NCI-H2081 treated with DMSO at 0.1 percent for 48 hours (cell line): ENCODE measurements around the gene SAMD10.
"Not testable (repeated sequence)": the region's sequence is repeated elsewhere in the genome, so short reads cannot be mapped to it uniquely, and the experiment has no call there.

Source experiments
- DNase-seq: peaks from one replicate; lab custom pipeline; 2025; lab: John Stamatoyannopoulos, UW

The SAMD10 gene

GRCh38 chr20:63941282-63942081 is 38.0 kb downstream of the SAMD10 start:
- DNase-seq, result no peak

DNA sequence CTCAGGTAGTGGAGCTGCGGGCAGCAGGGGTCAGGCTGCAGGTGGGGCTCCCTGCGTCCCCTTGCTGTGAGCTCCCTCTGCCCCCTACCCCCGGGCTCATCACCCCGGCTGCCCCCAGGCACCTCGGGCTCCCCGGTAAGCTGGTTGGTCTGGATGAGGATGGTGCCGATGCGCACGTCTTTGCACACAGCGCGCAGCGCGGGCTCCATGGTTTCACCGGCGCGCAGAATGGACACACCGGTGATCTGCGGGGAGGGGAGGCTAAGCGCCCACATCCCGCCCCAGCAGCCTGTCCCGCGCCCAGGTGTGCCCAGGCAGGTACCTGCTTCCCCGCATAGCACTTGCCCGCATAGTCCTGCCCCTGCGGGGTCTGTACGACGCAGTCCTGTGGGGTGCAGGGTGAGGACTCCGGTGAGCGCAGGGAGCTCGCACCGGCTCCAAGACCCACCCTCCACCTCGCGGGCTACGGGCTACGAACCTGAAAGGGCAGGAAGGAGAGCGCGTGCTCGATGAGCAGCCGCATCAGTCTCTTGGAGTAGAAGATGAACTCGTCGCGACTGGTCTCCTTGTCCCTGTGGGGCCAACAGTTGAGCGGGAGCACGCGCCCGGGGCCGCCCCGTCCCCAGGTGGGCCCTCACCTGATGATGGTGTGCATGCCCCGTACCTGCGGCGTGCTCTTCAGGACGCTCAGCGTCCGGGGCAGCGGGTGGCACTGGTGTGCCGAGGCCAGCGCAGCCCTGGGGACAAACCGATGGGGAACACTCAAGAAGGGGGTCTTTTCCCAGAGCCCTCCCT is 38.8 kb downstream of the SAMD10 start:
- no peak for DNase-seq

- no peak for DNase-seq
Measured at GRCh38 chr20:63940071-63940471, 39.4 kb downstream of the SAMD10 start.

- no peak for DNase-seq
Measured at GRCh38 chr20:63939061-63939935, 40.1 kb downstream of the SAMD10 start.

DNA sequence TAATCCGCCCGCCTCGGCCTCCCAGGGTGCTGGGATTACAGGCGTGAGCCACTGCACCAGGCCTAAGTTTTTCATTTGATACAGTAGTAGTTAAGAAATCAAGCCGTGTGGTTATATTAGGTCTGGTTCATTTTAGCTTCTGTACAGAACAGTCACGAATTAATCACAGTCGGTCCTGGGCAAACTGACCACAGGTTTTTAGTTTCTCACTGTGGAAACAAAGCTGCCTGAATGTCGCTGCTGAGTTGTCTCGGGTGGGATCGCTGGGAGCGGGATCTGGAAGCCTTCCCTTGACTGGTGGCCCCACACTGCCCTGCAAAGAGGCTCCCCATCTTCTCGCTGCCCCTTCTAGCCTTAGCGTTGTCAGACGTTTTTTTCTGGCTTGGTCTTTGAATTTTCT is 41.8 kb downstream of the SAMD10 start:
- no peak for DNase-seq

GRCh38 chr20:63935447-63935846 is 44.0 kb downstream of the SAMD10 start:
- DNase-seq, result no peak

- no peak for DNase-seq
Measured at GRCh38 chr20:63934271-63935068, 45.0 kb downstream of the SAMD10 start.

DNA sequence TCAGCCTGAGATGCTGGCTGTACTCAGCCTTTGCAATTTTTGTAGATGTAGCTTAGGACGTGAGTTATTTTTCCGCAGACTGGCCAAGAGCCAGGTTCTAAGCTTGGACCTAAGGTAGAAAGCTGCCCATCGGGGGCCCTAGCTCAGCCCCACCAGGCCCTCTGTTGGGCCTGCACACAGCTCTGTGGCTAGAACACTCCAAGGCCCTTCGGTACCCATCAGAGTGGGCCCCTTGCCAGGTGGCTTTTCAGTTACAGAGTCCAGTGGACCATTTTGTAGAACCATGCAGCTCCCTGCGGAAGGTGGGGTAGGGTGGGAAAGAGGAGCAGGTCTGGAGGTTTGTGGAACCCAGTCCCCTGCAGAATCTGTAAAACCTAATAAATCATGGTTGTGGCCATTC is 45.8 kb downstream of the SAMD10 start:
- DNase-seq, result no peak

- no peak for DNase-seq
Measured at GRCh38 chr20:63932606-63933160, 46.8 kb downstream of the SAMD10 start.

GRCh38 chr20:63931735-63932134 is 47.7 kb downstream of the SAMD10 start:
- no peak for DNase-seq

DNA sequence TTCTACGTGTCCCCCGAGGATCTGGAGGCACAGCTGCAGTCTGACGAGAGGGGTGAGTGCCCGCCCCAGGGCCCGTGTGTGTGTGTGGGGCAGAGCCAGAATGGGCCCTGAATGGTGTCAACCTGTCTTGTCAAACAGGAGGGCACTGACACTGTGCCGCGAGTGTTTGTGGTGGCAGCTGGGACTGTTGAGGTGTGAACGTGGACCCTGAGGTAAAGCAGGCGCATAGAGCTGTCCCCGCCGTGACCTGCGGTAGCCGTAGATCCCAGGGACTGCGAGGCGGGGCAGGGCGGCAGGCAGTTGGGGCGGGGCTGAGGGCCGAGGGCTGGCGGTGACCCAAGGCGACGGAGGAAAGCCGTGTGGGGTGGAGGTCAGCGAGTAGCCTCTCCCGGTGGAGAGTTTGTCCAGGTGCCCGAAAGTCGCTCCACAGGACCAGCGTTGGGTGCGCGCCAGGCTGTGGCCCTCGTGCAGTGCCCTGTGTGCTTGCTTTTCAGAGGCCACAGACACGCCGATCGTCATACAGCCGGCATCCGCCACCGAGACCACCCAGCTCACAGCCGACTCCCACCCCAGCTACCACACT is 48.4 kb downstream of the SAMD10 start:
- no peak for DNase-seq

- DNase-seq, result not testable (repeated sequence)
Measured at GRCh38 chr20:63929473-63929883, 50.0 kb downstream of the SAMD10 start.

DNA sequence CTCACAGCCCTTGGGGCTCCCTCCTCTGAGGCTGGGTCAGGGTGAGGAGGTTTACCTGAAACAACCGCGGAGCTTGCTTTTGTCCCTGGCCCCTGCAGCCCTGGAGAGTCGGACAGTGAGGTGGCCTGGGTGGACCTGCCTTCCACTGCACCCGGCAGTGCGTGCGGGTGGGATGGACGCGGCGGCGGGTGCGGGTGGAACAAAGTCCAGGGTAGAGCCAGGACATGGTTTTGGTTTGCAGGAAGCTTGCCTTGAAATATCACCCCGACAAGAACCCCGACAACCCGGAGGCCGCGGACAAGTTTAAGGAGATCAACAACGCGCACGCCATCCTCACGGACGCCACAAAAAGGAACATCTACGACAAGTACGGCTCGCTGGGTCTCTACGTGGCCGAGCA is 50.4 kb downstream of the SAMD10 start:
- DNase-seq, result no peak

DNA sequence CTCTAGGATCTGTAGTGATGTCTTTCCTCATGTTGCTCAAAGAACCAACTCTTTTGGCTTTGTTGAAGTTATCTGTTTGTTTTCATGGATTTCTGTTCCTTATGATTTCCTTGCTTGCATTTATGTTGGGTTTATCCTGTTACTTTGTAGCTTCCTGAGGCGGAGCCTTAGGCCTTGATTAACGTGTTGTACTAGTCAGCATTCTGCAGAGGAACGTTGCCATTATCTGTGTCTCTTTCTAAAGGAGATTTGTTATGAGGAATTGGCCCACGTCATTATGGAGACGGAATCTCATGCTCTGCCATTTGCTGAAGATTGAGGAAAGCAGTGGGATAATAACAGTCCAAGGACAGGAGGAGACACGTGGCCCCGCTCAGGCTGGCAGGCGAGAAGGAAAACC is 53.1 kb downstream of the SAMD10 start:
- DNase-seq, result no peak

GRCh38 chr20:63924241-63924640 is 55.2 kb downstream of the SAMD10 start:
- DNase-seq, result no peak
